Pancreas (tissue), 10 donors: ENCODE results near the gene LRRC61. TPM values are rescaled to one million over a fixed set of nuclear protein-coding genes. Genes with fewer than 3 reads are reported as not detected.

ENCODE experiments used
- ATAC-seq, 4 donors: fragments of 200-7000 bp; cut with Tn5 transposase; one replicate each; pipeline versions ENCODE4 v1.8.0 to v1.9.1; 2020; ENCODE audit warnings: mild to moderate bottlenecking in 4 of 4, moderate library complexity in 4 of 4
- DNase-seq, 6 donors: peaks; one replicate each; pipeline ENCODE4 v3.0.0-alpha.2; 2020
- FAIRE-seq: peaks from 2 replicates; lab custom pipeline; 2012; peaks lifted over from hg19 to GRCh38; lab: Jason Lieb, UNC
- H3K27ac ChIP-seq, 4 donors: fragments of 200-600 bp; sonication (generic); 1 replicate in 3 of 4; 2 replicates in 1 of 4; pipeline versions ENCODE4 v1.5.0 to v1.8.0; 2020
- H3K27me3 ChIP-seq, 4 donors: fragments of 200-600 bp; one replicate each; pipeline ENCODE4 v1.8.0; 2021
- H3K36me3 ChIP-seq, 3 donors: fragments of 200-600 bp; sonication (generic) in 1 of 3; one replicate each; pipeline versions ENCODE4 v1.5.0 to v1.8.0; 2020 to 2021
- H3K4me1 ChIP-seq, 3 donors: fragments of 200-600 bp; one replicate each; pipeline ENCODE4 v1.8.0; 2021
- H3K4me3 ChIP-seq, 4 donors: fragments of 200-600 bp; sonication (generic) in 2 of 4; one replicate each; pipeline versions ENCODE4 v1.5.0 to v1.8.0; 2020 to 2021
- H3K9me3 ChIP-seq, 4 donors: fragments of 200-600 bp; one replicate each; pipeline ENCODE4 v1.8.0; 2021
- WGBS, 2 donors: extraction: QIAGEN DNeasy Blood & Tissue Kit; methylation state at CpG; one replicate each; pipeline ENCODE4 v1.1.7; 2013; 5-methylcytosine and 5-hydroxymethylcytosine counted together
- intact Hi-C, 3 donors: fragments of 100-400 bp; cut with DNase I; formaldehyde crosslinking; loops; one replicate each; pipeline versions ENCODE4 v1.11.1 to v1.14.2; 2022
- polyA plus RNA-seq, 2 donors: library from polyadenylated mRNA; stranded (reverse); fragments of 200-250 nt; gene quantifications; one replicate each; pipeline ENCODE4 v1.2.3, GENCODE V29; 2013
- total RNA-seq, 6 donors: library from RNA; stranded (reverse); fragmentation: NEBNext Ultra II Directional in 4 of 6; extraction: Animal tissue kit (Norgen Biotek cat#: 25700) in 4 of 6; gene quantifications; one replicate each; pipeline versions ENCODE4 v1.2.1 to v1.2.4, GENCODE V29; 2021 to 2023
- TF ChIP-seq, protein P1 (sequence below), 4 donors: fragments of 200-600 bp; sonication (generic) in 3 of 4; IDR thresholded peaks; one replicate each; pipeline versions ENCODE4 v1.5.0 to v1.8.0; 2021; ENCODE audit warnings: antibody characterized with exemption in 4 of 4
- donor health status: healthy with polysubstance abuse.
- donor health status: DM: no; HTN: no; CAD: no; lungs with moderate emphysema.
- donor health status: DM: no; HTN: no; CAD: no.
- donor health status: control.
- donor health status: control.
- donor health status: Bipolar disorder and iron deficiency.
- donor health status: DM: yes; HTN: yes; CAD: no.
- donor health status: DM: no; HTN: no; CAD: no.
- donor health status: DM: no; HTN: no; CAD: no.
- donor health status: DM: yes; HTN: yes; CAD: no.

Gene LRRC61
- total and polyA plus RNA-seq, 8 donors: 7.1 to 11.2 (median 8.8) TPM

DNA sequence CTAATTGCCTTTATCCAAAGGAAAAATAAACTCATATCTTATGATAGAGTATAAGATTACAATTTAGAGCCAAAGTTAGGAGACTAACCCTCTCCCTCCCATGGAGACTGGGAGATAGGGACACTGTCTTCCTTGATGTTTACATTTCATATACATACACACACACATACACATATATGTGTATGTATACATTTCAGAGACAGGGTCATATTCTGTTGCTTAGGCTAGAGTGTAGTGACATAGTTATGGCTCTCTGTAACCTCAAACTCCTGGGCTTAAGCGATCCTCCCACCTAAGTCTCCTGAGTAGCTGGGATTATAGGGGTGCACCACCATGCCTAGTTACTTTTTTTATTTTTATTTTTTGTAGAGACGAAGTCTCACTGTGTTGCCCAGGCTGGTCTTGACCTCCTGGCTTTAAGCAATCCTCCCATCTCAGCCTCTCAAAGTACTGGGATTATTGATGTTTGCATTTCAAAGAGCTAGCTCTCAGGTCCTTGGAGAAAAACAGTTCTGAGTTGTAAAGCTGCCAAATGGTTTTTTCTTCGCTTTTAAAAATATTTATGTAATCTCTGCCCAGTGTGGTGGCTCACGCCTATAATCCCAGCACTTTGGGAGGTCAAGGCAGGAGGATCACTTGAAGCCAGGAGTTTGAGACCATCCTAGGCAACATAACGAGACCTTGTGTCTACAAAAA is 37.4 kb downstream of the LRRC61 start:
- Histone ChIP-seq H3K4me3 (no peak overlapping the region), H3K4me1 (peaks cover under 1 to 5% (median 3%) of the 10 kb centered on the region in 3 donors), H3K9me3 (no peaks in the 10 kb centered on the region), H3K36me3 (no peaks in the 10 kb centered on the region), H3K27ac (no peak overlapping the region), H3K27me3 (no peaks in the 10 kb centered on the region)
- DNase-seq (no peak), ATAC-seq (no peak), FAIRE-seq (no peak)
- TF ChIP-seq, protein P1, sequence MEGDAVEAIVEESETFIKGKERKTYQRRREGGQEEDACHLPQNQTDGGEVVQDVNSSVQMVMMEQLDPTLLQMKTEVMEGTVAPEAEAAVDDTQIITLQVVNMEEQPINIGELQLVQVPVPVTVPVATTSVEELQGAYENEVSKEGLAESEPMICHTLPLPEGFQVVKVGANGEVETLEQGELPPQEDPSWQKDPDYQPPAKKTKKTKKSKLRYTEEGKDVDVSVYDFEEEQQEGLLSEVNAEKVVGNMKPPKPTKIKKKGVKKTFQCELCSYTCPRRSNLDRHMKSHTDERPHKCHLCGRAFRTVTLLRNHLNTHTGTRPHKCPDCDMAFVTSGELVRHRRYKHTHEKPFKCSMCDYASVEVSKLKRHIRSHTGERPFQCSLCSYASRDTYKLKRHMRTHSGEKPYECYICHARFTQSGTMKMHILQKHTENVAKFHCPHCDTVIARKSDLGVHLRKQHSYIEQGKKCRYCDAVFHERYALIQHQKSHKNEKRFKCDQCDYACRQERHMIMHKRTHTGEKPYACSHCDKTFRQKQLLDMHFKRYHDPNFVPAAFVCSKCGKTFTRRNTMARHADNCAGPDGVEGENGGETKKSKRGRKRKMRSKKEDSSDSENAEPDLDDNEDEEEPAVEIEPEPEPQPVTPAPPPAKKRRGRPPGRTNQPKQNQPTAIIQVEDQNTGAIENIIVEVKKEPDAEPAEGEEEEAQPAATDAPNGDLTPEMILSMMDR (IDR thresholded peaks at IDR 0.05): no peak
- intact Hi-C loops: no loop called here
- WGBS, 2 donors: 70 to 72% methylated on average over 5 of the region's 5 CpGs

DNA sequence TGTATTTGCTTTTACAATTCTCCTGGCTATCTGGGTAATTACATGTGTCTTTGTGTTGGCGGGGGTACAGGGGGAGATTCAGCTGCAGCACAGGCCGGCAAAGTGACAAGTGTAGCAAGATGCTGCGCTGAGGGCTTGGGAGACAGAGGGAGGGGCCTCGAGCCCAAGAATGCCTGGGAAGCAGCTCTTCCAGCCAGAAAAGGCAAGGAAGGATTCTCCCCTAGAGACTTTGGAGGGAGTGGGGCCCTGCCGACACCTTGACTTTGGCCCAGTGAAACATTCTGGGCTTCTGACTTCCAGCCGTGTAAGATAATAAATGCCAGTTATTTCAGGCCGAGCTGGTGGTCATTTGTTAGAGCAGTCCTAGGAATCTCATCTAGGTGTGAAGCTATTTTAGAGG is 38.2 kb downstream of the LRRC61 start:
- TF ChIP-seq, protein P1 (IDR thresholded peaks at IDR 0.05): no peak
- no peaks in the 10 kb centered on the region for H3K36me3 ChIP-seq
- no peaks in the 10 kb centered on the region for H3K9me3 ChIP-seq
- no peaks in the 10 kb centered on the region for H3K4me1 ChIP-seq
- WGBS, 2 donors: 80 to 81% methylated on average over 7 of the region's 7 CpGs
- H3K27ac ChIP-seq: no peak overlapping the region
- FAIRE-seq (no peak), ATAC-seq (no peak), DNase-seq (no peak)
- H3K27me3 ChIP-seq: no peaks in the 10 kb centered on the region
- H3K4me3 ChIP-seq: no peak overlapping the region
- intact Hi-C loops: no loop called here

DNA sequence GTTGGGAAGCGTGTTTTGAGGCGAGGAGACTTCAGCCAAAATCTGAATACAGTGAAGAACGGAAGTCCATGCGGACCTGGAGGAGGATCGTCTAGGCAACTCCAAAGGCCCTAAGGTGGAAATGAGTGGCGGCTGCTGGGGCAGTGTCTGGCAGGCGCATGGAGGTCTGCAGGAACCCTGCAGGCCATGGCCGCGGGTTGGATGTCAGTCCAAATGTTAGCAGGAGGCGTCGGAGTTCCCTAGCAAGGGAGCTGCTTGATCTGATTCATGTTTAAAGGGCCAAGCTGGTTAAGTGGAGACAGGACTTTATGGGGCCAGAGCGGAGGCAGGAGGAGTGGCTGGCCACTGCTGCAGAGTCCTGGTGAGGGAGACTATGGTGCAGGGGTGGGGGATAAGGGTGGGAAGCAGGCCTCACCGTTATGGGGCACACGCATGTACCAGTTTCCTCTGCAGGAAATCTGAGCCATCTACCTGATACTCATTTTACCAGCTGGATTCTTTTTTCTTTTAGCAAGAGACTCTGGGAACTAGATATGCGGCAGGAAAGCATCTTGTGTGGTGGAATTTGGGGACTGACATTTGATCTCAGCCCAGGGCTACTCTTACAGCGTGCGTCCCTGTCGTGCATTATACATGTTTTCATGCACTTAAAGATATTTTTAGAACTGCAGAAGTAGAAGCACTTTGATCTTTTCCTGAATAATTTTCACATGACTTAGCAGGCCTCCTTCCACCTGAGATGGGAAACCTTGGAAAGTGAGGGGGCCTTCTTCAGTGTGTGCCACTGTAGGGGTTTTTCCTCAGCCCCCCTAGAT is 38.9 kb downstream of the LRRC61 start:
- H3K36me3 ChIP-seq: no peaks in the 10 kb centered on the region
- no peaks in the 10 kb centered on the region for H3K9me3 ChIP-seq

DNA sequence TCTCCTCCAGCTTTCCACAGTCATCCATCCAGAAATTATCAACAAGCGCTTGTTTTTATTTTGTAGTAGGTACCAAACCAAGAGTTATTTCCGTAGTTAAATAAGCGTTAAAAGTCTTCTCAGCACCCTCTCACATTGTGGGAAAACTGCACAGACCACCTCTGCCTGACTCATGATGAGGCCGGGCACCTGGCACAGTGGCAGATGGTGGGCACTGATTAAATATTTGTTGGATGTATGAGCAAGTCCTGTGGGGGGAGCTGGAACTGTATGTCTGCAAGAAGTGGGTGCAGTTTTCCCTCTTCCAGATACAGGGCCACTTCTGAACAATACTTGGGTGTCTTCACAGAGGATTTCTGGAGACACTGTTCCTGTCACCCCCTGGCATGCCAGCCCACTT is 40.2 kb downstream of the LRRC61 start:
- H3K9me3 ChIP-seq: no peaks in the 10 kb centered on the region
- no peaks in the 10 kb centered on the region for H3K27me3 ChIP-seq
- no peak overlapping the region for H3K4me3 ChIP-seq
- DNase-seq (no peak), FAIRE-seq (no peak), ATAC-seq (no peak)
- no peaks in the 10 kb centered on the region for H3K36me3 ChIP-seq
- H3K4me1 ChIP-seq: peaks cover 8 to 11% (median 9%) of the 10 kb centered on the region in 3 donors
- intact Hi-C loops: no loop called here
- no peak overlapping the region for H3K27ac ChIP-seq
- 76 to 85% methylated on average over 4 of the region's 4 CpGs for WGBS, 2 donors
- TF ChIP-seq, protein P1 (IDR thresholded peaks at IDR 0.05): no peak

More for the DNA sequence above, 38.9 kb downstream of the LRRC61 start:
- 86 to 91% methylated on average over 18 of the region's 18 CpGs for WGBS, 2 donors
- no peak overlapping the region for H3K27ac ChIP-seq
- intact Hi-C loops: no loop called here
- H3K4me3 ChIP-seq: no peak overlapping the region
- DNase-seq (no peak), ATAC-seq (no peak), FAIRE-seq (no peak)
- TF ChIP-seq, protein P1 (IDR thresholded peaks at IDR 0.05): no peak
- H3K27me3 ChIP-seq: no peaks in the 10 kb centered on the region
- peaks cover 0 to 2% (median 0%) of the 10 kb centered on the region in 3 donors for H3K4me1 ChIP-seq
